NCI-H1092 treated with DMSO at 0.1 percent for 48 hours (cell line): ENCODE measurements around the gene MX2.

Experiments
- DNase-seq: peaks from one replicate; lab custom pipeline; 2025; lab: John Stamatoyannopoulos, UW

Gene MX2

GRCh38 chr21:41438425-41439113 lies 76.7 kb downstream of the MX2 start:
- no peak for DNase-seq

DNA sequence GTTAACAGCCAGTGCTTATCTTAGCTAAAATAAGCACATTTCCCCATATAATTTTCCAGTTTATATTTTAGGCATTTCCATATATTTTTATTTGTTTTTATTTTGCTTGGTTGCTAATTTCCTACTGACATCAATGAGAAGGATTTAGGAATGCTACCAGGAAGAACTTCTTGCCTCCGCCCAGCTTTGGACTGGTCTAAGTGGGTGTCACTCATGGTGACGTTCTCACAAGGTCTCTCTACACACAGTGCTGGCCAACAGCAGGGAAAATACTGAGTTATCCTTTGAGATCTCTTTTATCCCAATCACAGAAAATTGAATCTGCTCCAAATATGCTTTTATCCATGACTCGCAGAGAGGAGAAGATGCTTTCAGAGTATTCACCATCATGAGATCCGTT lies 77.4 kb downstream of the MX2 start:
- no peak for DNase-seq

DNA sequence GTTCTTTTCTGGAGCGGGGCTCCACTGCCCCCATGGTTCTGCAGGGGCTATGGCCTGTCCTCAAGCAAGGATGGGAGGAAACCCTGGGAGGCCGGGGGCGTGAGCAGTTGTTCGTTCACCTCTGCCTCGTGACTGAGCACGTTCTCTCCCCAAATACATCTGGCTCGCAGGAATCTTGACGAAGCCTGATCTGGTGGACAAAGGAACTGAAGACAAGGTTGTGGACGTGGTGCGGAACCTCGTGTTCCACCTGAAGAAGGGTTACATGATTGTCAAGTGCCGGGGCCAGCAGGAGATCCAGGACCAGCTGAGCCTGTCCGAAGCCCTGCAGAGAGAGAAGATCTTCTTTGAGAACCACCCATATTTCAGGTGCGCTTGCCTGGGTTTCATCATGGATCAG lies 79.7 kb downstream of the MX2 start:
- no peak for DNase-seq

DNA sequence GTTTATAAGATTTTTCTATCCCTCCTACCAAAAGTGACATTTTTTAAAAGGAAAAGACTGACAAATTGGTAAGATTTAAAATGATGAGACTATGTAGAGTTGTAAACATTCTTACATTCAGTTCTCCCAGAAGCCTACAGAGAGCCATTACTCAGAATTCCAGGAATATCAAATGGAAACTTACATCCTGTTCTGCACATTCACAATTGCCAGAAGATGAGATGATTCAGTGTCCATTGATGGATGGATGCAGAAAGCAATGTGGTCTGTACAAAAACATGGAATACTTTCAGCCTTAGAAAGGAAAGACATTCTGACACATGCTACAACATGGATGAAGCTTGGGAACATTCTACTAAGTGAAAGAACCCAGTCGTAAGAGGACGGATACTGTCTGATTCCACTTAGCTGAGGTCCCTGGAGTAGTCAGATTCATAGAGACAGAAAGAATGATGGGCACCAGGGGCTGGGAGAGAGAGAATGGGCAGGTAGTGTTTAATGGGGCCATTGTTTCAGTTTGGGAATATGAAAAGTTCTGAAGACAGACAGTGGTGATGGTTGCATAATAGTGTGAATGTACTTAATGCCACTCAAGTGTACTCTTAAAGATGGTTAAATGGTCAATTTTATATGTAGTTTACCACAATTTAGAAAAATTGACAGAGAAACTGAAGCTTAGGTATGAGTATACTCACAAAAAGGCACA lies 80.8 kb downstream of the MX2 start:
- DNase-seq: no peak

GRCh38 chr21:41443562-41443961 lies 81.7 kb downstream of the MX2 start:
- no peak for DNase-seq

DNA sequence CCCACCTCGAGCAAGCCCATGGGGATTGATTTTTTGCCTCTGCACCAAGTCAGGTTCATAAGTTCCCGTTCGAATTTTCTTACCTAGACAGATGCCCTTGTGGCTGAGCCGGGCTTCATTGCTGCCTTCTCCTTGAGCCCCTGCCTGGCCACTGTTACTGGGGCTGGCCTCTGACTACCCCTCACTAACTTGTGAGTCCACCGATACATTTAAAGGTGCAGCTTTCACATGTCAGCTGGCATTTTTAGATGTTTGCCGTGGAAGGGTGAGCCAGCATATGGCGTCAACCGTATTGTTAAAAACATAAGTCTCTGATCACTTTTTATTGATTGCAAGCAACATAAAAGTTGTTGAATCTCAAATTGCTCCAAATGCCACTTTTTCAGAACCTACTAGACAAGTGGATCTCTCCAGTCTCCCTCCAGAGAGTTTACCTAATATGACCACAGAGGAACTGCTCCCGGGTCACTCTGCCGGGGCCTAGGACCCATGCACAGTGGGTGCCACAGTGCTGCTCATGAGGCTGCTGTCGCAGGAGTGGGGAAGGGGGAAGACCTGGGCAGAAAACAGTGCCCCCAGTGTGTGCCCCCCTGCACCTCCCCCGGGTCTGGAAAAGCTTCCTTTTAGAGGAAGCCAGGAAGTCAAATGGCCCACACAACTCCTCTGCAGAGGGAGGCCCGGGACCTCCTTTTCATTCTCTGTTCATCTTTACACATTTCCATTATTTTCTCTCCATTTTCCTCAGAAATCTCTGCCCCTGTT lies 83.1 kb downstream of the MX2 start:
- DNase-seq: no peak

DNA sequence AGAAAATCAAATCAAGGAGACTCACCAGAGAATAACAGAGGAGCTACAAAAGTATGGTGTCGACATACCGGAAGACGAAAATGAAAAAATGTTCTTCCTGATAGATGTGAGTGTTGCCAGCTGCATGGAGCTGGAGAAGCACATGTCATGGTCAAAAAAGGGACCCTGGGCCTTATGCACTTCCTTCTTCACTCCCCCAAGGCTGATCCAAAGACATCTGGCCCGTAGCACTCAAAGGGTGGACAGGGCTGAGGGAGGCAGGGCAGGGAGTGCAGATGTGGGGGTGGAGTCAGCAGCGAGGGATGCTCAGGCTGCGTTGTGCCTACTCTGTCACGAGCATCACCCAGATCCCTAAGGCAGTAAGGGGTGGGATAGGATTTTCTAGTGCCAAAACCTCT lies 83.6 kb downstream of the MX2 start:
- DNase-seq: no peak

DNA sequence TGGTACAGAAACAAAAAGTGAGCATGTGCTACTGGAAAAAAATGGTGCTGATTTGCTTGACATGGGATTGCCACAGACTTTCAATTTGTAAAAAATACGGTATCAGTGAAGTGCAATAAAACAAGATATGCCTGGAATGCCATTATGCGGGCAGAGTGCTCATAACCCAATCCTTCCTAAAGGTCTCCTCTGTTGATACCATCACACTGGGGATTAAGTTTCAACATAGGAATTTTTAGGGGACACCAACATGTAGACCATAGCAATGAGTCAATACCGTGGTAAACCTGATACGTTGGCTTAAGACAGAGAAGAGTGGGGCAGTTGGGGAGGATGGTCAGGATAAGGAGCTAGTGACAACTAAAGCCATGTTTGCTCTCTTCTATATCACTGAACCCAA lies 84.8 kb downstream of the MX2 start:
- no peak for DNase-seq

DNA sequence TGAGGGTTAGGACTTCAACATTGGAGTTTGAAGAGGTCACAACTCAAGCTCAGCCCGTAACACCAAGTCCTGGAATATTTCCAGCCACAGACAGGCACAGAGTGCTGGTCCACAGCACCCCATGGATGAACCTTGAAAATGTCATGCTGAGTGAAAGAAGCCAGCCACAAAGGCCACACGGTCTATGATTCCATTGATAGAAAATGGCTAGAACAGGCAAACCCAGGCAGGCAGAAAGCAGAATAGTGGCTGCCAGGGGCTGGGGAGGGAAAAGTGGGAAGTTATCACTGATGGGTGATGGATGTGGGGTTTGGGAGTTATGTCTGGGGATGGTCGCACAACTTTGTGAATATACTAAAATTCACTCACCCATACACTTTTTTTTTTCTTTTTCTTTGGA lies 85.5 kb downstream of the MX2 start:
- no peak for DNase-seq

- no peak for DNase-seq
Measured at GRCh38 chr21:41449613-41450012, 87.8 kb downstream of the MX2 start.

GRCh38 chr21:41451753-41452676 lies 90.2 kb downstream of the MX2 start:
- DNase-seq: no peak

DNA sequence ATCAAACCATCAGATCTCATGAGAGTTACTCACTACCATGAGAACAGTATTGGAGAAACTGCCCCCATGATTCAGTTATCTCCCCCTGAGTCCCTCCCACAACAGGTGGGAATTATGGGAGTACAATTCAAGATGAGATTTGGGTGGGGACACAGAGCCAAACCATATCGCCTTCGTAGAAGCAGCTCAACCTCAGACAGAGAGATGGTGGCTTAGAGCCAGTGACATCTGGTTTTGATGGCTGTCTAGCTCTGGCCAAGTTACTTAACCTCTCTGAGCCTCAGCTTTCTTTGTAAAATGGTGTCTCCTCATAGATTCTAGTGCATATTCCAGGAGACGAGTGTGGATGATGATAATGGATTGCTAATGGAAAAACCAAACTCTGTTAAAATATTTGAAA lies 91.4 kb downstream of the MX2 start:
- no peak for DNase-seq

GRCh38 chr21:41453761-41454160 lies 91.9 kb downstream of the MX2 start:
- DNase-seq: no peak

DNA sequence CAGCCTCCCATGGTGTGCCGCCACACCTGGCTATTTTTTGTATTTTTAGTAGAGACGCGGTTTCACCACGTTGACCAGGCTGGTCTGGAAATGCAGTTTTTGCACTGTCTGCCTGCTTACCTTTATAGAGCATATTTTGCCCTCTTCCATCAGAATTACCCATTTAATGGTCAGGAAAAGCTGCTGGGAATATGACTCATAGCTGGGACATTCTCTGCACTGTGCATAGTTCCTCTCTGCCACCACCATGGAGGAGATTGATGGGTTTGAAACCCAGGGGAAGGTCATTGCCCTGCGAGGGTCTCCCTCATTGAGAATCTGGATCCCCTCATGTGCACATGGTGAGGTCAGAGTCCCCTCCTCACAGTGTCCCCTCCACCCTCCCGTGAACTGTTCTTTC lies 96.3 kb downstream of the MX2 start:
- DNase-seq: no peak

DNA sequence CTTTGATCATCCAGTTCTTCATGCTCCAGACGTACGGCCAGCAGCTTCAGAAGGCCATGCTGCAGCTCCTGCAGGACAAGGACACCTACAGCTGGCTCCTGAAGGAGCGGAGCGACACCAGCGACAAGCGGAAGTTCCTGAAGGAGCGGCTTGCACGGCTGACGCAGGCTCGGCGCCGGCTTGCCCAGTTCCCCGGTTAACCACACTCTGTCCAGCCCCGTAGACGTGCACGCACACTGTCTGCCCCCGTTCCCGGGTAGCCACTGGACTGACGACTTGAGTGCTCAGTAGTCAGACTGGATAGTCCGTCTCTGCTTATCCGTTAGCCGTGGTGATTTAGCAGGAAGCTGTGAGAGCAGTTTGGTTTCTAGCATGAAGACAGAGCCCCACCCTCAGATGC lies 96.7 kb downstream of the MX2 start:
- DNase-seq: no peak
